ENCODE measurements around the gene DDRGK1.

DDRGK1 gene

GRCh38 chr20:3231116-3231515 lies 26.6 kb upstream of the DDRGK1 start:
- Histone ChIP-seq H3K4me3 (ENCODE audit: low read length) (no peak overlapping the region), H3K27me3 (ENCODE audit: insufficient read depth, low read length) (peaks cover 10% of the 10 kb centered on the region), H3K9me3 (ENCODE audit: low read length) (no peaks in the 10 kb centered on the region), H3K36me3 (ENCODE audit: insufficient read depth, low read length) (peaks cover 2% of the 10 kb centered on the region), H2AFZ (ENCODE audit: low read depth, low read length) (no peak overlapping the region), H3K4me1 (ENCODE audit: insufficient read depth, low read length) (no peaks in the 10 kb centered on the region)

- Histone ChIP-seq H3K27me3 (ENCODE audit: insufficient read depth, low read length) (no peaks in the 10 kb centered on the region), H3K4me3 (ENCODE audit: low read length) (no peak overlapping the region), H2AFZ (ENCODE audit: low read depth, low read length) (no peak overlapping the region), H3K4me1 (ENCODE audit: insufficient read depth, low read length) (no peaks in the 10 kb centered on the region), H3K9me3 (ENCODE audit: low read length) (no peaks in the 10 kb centered on the region), H3K36me3 (ENCODE audit: insufficient read depth, low read length) (peaks cover 2% of the 10 kb centered on the region)
Observed at GRCh38 chr20:3229798-3230197, 25.3 kb upstream of the DDRGK1 start.

DNA sequence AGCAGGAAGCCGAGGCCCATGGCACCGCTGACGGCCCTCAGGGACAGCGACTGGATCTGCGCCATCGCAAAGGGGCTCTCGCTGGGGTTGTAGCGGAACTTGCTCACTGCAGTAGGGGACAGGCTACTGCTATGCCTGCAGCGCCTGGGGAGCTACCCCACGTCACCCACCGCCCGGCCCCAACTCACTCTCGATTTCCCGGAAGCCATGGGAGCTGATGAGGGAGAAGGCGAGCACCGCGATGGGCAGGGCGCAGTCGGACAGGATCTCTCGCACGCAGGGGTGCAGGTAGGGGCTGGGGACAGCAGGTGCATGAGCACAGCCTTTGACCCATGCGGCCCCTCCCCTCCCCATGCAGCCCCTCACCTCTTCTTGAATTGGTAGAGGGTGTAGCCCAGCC lies 24.7 kb upstream of the DDRGK1 start:
- Histone ChIP-seq H3K4me1 (ENCODE audit: insufficient read depth, low read length) (no peaks in the 10 kb centered on the region), H3K36me3 (ENCODE audit: insufficient read depth, low read length) (peaks cover 2% of the 10 kb centered on the region), H3K9me3 (ENCODE audit: low read length) (no peaks in the 10 kb centered on the region), H3K4me3 (ENCODE audit: low read length) (no peak overlapping the region), H2AFZ (ENCODE audit: low read depth, low read length) (no peak overlapping the region), H3K27me3 (ENCODE audit: insufficient read depth, low read length) (no peaks in the 10 kb centered on the region)

- H3K4me1 ChIP-seq (ENCODE audit: insufficient read depth, low read length) = no peaks in the 10 kb centered on the region
Observed at GRCh38 chr20:3228750-3229032, 24.2 kb upstream of the DDRGK1 start.

DNA sequence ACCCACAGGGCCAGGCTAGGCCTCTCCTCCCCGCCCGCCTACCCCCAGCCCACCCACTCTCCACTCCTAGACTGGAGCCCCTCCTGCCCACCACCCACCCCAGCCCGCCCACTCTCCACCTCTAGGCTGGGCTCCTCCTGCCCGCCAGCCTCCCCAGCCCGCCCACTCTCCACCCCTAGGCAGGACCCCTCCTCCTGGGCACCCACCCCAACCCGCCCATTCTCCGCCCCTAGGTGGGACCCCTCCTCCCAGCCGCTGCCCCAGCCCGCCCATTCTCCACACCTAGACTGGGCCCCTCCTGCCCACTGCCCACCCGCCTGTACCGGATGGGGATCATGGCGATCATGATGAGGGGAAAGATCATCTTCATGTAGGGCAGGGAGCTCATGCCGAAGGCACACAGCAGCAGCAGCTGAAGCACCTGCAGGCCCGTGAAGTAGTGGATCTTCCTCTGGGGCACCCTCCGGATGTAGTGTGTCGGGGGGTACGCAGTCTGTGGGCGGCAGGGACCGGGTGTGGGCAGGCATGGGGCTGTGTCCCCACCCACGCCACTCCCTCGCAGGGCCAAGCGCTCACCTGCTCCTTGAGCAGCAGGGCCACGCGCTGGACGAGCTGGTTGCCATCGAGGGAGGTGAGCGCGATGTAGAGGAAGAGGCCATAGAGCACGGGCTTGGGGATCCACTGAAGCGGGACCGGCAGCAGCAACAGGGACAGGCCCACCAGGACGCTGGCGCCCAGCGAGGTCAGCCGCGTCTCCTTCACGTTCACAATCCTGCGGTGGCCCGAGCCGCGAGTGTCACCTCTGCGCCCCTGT lies 23.7 kb upstream of the DDRGK1 start:
- H3K36me3 ChIP-seq (ENCODE audit: insufficient read depth, low read length) = peaks cover 12% of the 10 kb centered on the region
- no peaks in the 10 kb centered on the region for H3K9me3 ChIP-seq (ENCODE audit: low read length)

More at GRCh38 chr20:3228750-3229032, 24.2 kb upstream of the DDRGK1 start:
- Histone ChIP-seq H2AFZ (ENCODE audit: low read depth, low read length) (no peak overlapping the region), H3K27me3 (ENCODE audit: insufficient read depth, low read length) (no peaks in the 10 kb centered on the region), H3K9me3 (ENCODE audit: low read length) (no peaks in the 10 kb centered on the region), H3K36me3 (ENCODE audit: insufficient read depth, low read length) (peaks cover 7% of the 10 kb centered on the region), H3K4me3 (ENCODE audit: low read length) (no peak overlapping the region)

GRCh38 chr20:3227506-3227905 lies 23.0 kb upstream of the DDRGK1 start:
- H3K4me3 ChIP-seq (ENCODE audit: low read length) = no peak overlapping the region
- peaks cover 18% of the 10 kb centered on the region for H3K36me3 ChIP-seq (ENCODE audit: insufficient read depth, low read length)
- H2AFZ ChIP-seq (ENCODE audit: low read depth, low read length) = no peak overlapping the region
- H3K9me3 ChIP-seq (ENCODE audit: low read length) = no peaks in the 10 kb centered on the region
- H3K27me3 ChIP-seq (ENCODE audit: insufficient read depth, low read length) = no peaks in the 10 kb centered on the region
- H3K4me1 ChIP-seq (ENCODE audit: insufficient read depth, low read length) = no peaks in the 10 kb centered on the region

More for the DNA sequence above, 23.7 kb upstream of the DDRGK1 start:
- Histone ChIP-seq H3K4me1 (ENCODE audit: insufficient read depth, low read length) (no peaks in the 10 kb centered on the region), H2AFZ (ENCODE audit: low read depth, low read length) (no peak overlapping the region), H3K4me3 (ENCODE audit: low read length) (no peak overlapping the region), H3K27me3 (ENCODE audit: insufficient read depth, low read length) (no peaks in the 10 kb centered on the region)

DNA sequence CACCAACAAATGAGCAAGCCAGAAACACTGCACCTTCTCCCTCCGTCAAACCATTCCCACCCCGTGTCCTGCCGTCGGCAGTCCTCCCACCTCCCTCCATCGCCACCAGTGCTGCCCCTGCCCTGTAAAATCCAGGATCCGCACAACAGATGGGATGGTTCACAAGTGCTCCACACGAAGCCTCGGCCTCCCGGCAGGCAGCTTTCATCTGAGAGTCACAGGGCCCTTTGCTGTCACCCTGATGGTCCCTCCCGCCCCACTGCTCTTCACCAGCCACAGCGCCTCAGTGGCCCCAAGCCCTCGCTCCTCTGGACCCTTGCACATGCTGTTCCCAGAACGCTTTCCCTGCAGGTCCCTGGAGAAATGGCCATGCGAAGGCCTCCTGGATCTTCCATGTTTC lies 22.4 kb upstream of the DDRGK1 start:
- Histone ChIP-seq H3K4me3 (ENCODE audit: low read length) (no peak overlapping the region), H2AFZ (ENCODE audit: low read depth, low read length) (no peak overlapping the region), H3K36me3 (ENCODE audit: insufficient read depth, low read length) (peaks cover 24% of the 10 kb centered on the region), H3K27me3 (ENCODE audit: insufficient read depth, low read length) (no peaks in the 10 kb centered on the region), H3K4me1 (ENCODE audit: insufficient read depth, low read length) (no peaks in the 10 kb centered on the region), H3K9me3 (ENCODE audit: low read length) (no peaks in the 10 kb centered on the region)

DNA sequence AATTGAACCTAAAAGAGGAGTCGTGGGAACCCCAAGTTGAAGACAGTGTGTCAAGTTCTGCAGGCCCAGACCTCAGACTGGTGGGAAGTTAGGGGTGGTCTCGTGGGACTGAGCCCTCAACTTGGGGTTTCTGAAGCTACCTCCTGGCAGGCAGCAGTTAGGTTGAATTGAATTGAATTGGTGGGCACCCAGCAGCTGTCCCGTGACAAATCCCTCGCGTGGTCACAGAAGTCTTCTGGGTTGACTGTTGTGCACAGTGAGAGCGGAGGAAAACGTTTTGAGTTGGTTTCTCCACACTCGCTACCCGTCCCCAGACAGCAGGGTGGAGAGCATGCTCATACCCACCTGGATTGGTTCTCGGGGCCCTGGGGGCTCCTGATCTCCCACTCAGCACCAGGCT lies 21.6 kb upstream of the DDRGK1 start:
- Histone ChIP-seq H3K4me1 (ENCODE audit: insufficient read depth, low read length) (no peaks in the 10 kb centered on the region), H2AFZ (ENCODE audit: low read depth, low read length) (no peak overlapping the region), H3K4me3 (ENCODE audit: low read length) (no peak overlapping the region), H3K27me3 (ENCODE audit: insufficient read depth, low read length) (no peaks in the 10 kb centered on the region), H3K36me3 (ENCODE audit: insufficient read depth, low read length) (peaks cover 31% of the 10 kb centered on the region), H3K9me3 (ENCODE audit: low read length) (no peaks in the 10 kb centered on the region)

DNA sequence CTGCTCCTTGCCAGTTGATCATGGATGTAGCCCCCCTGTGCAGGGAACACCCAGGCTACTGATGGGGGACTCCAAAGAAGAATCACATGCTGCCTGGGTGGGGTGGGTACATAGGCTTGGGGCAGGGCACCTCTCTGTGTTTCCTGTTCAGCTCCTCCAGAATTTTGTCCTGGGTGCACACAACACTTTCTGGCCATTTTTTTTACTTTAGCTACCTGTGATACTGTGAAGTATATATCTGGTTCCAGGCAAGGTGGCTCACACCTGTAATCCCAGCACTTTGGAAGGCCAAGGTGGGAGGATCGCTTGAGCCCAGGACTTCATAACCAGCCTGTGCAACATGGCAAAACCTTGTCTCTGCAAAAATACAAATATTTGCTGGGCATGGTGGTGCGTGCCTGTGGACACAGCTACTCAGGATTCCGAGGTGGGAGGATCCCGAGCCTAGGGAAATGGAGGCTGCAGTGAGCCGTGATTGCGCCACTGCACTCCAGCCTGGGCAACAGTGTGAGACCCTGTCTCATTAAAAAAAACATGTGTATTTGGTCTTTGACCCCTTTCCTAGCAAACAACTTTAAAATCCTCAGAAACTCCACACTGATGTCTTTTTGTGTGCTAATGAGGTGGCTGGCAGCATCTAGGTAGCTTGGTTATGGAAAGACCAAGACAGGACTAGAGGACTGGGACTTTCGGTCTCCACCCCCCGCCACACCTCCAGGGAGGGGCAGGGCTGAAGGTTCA lies 20.4 kb upstream of the DDRGK1 start:
- Histone ChIP-seq H3K27me3 (ENCODE audit: insufficient read depth, low read length) (no peaks in the 10 kb centered on the region), H3K36me3 (ENCODE audit: insufficient read depth, low read length) (peaks cover 41% of the 10 kb centered on the region), H3K9me3 (ENCODE audit: low read length) (no peaks in the 10 kb centered on the region), H3K4me1 (ENCODE audit: insufficient read depth, low read length) (no peaks in the 10 kb centered on the region), H3K4me3 (ENCODE audit: low read length) (no peak overlapping the region), H2AFZ (ENCODE audit: low read depth, low read length) (no peak overlapping the region)

GRCh38 chr20:3223994-3224680 lies 19.7 kb upstream of the DDRGK1 start:
- Histone ChIP-seq H3K4me3 (ENCODE audit: low read length) (no peak overlapping the region), H2AFZ (ENCODE audit: low read depth, low read length) (no peak overlapping the region), H3K27me3 (ENCODE audit: insufficient read depth, low read length) (no peaks in the 10 kb centered on the region), H3K36me3 (ENCODE audit: insufficient read depth, low read length) (peaks cover 43% of the 10 kb centered on the region), H3K4me1 (ENCODE audit: insufficient read depth, low read length) (no peaks in the 10 kb centered on the region), H3K9me3 (ENCODE audit: low read length) (no peaks in the 10 kb centered on the region)

DNA sequence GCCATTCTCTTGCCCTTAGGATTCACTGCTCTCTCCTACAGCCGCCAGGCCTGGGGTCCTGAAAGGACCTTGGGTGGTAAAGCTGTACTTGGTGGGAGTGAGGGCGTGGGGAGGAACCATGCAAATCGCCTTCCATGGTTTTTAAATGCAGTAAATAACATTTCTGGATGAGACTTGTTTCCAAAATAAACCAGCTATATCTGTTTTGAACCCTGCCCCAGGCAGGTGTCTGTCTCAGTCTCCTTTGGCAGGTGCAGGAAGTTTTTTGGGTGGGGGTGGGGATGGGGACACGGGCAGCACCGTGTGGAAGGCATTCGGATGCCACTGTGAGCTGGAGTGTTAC lies 19.1 kb upstream of the DDRGK1 start:
- Histone ChIP-seq H3K9me3 (ENCODE audit: low read length) (no peaks in the 10 kb centered on the region), H3K36me3 (ENCODE audit: insufficient read depth, low read length) (peaks cover 43% of the 10 kb centered on the region), H3K4me1 (ENCODE audit: insufficient read depth, low read length) (no peaks in the 10 kb centered on the region), H3K27me3 (ENCODE audit: insufficient read depth, low read length) (no peaks in the 10 kb centered on the region), H3K4me3 (ENCODE audit: low read length) (no peak overlapping the region), H2AFZ (ENCODE audit: low read depth, low read length) (no peak overlapping the region)

DNA sequence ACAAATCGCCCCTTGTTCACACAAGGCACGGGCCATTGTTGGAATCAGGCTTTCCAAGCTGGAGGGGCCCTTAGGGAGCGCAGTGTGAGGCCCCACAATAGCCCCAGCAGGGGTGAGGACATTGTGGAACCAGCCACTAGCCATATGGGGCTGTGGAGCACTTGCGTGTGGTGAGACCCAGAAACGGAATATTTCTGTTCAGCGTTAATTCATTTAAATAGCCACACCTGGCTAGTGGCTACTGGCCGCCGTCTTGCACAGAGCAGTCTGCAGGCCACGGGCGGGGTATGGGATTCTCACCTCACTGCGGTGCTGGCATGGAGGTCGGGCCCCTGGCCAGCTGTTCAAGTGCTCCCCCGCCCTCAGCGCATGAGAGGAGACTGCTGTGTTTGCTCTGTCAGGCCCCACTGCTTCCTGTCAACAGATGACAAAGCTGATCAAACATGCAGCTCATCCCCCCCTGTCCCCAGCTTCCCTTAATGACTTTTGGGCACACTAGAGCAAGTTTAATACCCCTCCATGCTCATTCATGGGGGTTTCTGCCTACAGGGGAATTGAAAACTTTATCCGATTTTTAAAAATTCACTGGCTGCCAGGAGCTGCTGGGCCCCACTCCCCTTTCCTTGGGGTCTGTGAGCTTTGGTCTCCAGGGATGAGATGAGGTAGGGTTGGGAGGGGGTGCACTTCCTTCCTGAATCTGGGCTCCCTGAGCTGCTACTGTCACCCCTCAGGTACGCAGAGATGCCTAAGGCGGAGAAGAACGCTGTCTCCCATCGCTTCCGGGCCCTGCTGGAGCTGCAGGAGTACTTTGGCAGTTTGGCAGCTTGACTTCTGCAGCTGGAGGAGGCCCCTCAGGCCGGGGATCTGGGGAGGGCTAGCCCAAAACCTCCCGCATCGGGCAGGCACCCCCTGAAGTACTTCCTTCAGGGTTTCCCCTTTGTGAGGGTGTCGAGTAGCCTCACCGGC lies 18.4 kb upstream of the DDRGK1 start:
- Histone ChIP-seq H3K9me3 (ENCODE audit: low read length) (no peaks in the 10 kb centered on the region), H3K36me3 (ENCODE audit: insufficient read depth, low read length) (peaks cover 47% of the 10 kb centered on the region), H3K4me1 (ENCODE audit: insufficient read depth, low read length) (no peaks in the 10 kb centered on the region), H3K4me3 (ENCODE audit: low read length) (no peak overlapping the region), H2AFZ (ENCODE audit: low read depth, low read length) (no peak overlapping the region), H3K27me3 (ENCODE audit: insufficient read depth, low read length) (no peaks in the 10 kb centered on the region)
